K562 (cell line): ENCODE data around the gene PCSK6. TPM values are rescaled to one million over a fixed set of nuclear protein-coding genes. Genes with fewer than 3 reads are reported as not detected.

Experiments
- MGA ChIP-seq: fragments of 450-650 bp; IDR thresholded peaks from 2 replicates; pipeline ENCODE4 v1.6.1; 2016; ENCODE audit warnings: mild to moderate bottlenecking, moderate library complexity
- polyA plus RNA-seq, 8 experiments: library from polyadenylated mRNA; depleted of rRNA in 4 of 8; stranded (reverse) in 5 of 8; unstranded in 3 of 8; fragments of >200 nt; fragmentation: Nextera tagmentation in 2 of 8; fragmentation: Illumina TruSeq in 1 of 8; extraction: Ambion mirVana in 2 of 8; extraction: Trizol in 1 of 8; gene quantifications; 2 replicates each; pipeline versions ENCODE4 v1.2.1 to v1.2.3, GENCODE V29; 2011 to 2014; ENCODE audit warnings: inconsistent platforms in 1 of 8, missing spikeins in 1 of 8
- total RNA-seq, 7 experiments: library from RNA; depleted of rRNA in 6 of 7; stranded (reverse); fragments of >200 nt in 6 of 7; fragmentation: Illumina TruSeq in 2 of 7; extraction: Trizol in 2 of 7; gene quantifications; 2 replicates each; pipeline versions ENCODE4 v1.2.1 to v1.2.3, GENCODE V29; 2011 to 2021; ENCODE audit warnings: low replicate concordance in 1 of 7

PCSK6 gene
- total and polyA plus RNA-seq, 9 of the 15 experiments (the other 6 are each of a cell fraction or from before 2014, with no cell fraction given), result 2.2 to 32.6 (median 14.5) TPM

- peak; percentile 63 for TF ChIP-seq MGA
- TF ChIP-seq, all 486 proteins: peak for 15
Measured at GRCh38 chr15:101269479-101270223, 219.9 kb downstream of the PCSK6 start (continued).
